GM12878 (cell line): ENCODE data around the gene INSRR. TPM values are rescaled to one million over a fixed set of nuclear protein-coding genes. Genes with fewer than 3 reads are reported as not detected.

Experiments used
- ATAC-seq: fragments of 200-7000 bp; cut with Tn5 transposase; 3 replicates; pipeline ENCODE4 v1.9.1; 2020; ENCODE audit warnings: mild to moderate bottlenecking, moderate library complexity
- BruUV-seq: library from RNA; stranded (reverse); fragments of 400-500 nt; replicated peaks from 2 replicates; lab custom pipeline; 2021; lab: Mats Ljungman, UMichigan
- CTCF ChIA-PET: fragments of 300-600 bp; sonication (Branson Sonifier 250); formaldehyde crosslinking; extraction: SDS; loops from one replicate; lab custom pipeline; 2021; ENCODE audit warnings: inconsistent platforms; lab: Yijun Ruan, JAX
- POLR2A ChIA-PET: fragments of 350-600 bp; formaldehyde crosslinking; extraction: SDS; loops from one replicate; lab custom pipeline; 2021; ENCODE audit warnings: inconsistent platforms; lab: Charles Lee
- RAD21 ChIA-PET: fragments of 300-600 bp; sonication (Branson Sonifier 250); formaldehyde crosslinking; loops from one replicate; lab custom pipeline; 2023; ENCODE audit warnings: antibody characterized with exemption; ENCODE audit not compliant: unreplicated experiment; lab: Charles Lee
- SMC1A ChIA-PET: fragments of 300-600 bp; sonication (Branson Sonifier 250); formaldehyde crosslinking; loops from one replicate; lab custom pipeline; 2023; ENCODE audit not compliant: unreplicated experiment, uncharacterized antibody; lab: Charles Lee
- DNase-seq: peaks from one replicate; pipeline ENCODE4 v3.0.0-alpha.2; 2011; ENCODE audit warnings: low read depth, low spot score
- FAIRE-seq: peaks from 3 replicates; lab custom pipeline; 2011; peaks lifted over from hg19 to GRCh38; lab: Jason Lieb, UNC
- H2AFZ ChIP-seq: 2 replicates; pipeline ENCODE4 v1.6.0; 2011; ENCODE audit warnings: low read depth, low read length, control low read depth; ENCODE audit not compliant: control insufficient read depth
- H3K27ac ChIP-seq: 2 replicates; pipeline ENCODE4 v1.5.1; 2011; ENCODE audit warnings: control low read depth; ENCODE audit not compliant: control insufficient read depth, insufficient read depth
- H3K27me3 ChIP-seq, 2 experiments: replicated peaks in 1 of 2; 2 replicates each; pipeline versions ENCODE4 v1.6.0 to v1.6.1; 2011; ENCODE audit warnings: low read length in 1 of 2; ENCODE audit not compliant: control insufficient read depth in 2 of 2, insufficient read depth in 2 of 2
- H3K36me3 ChIP-seq, 2 experiments: 2 replicates each; pipeline ENCODE4 v1.5.1; 2011; ENCODE audit warnings: low read length in 1 of 2; ENCODE audit not compliant: control insufficient read depth in 2 of 2, insufficient read depth in 2 of 2
- H3K4me1 ChIP-seq: 2 replicates; pipeline ENCODE4 v1.6.1; 2011; ENCODE audit warnings: mild to moderate bottlenecking, low read length, moderate library complexity, mixed read lengths; ENCODE audit not compliant: control insufficient read depth, insufficient read depth
- H3K4me2 ChIP-seq: 2 replicates; pipeline ENCODE4 v1.6.0; 2011; ENCODE audit warnings: control low read depth; ENCODE audit not compliant: control insufficient read depth, insufficient read depth
- H3K4me3 ChIP-seq: fragments of 200-600 bp; sonication (generic); 2 replicates; pipeline ENCODE4 v1.5.1; 2016
- H3K79me2 ChIP-seq: 2 replicates; pipeline ENCODE4 v1.6.0; 2011; ENCODE audit warnings: low read length; ENCODE audit not compliant: control insufficient read depth, insufficient read depth
- H3K9ac ChIP-seq: 2 replicates; pipeline ENCODE4 v1.8.0; 2011; ENCODE audit warnings: low read length, control low read depth, mixed read lengths; ENCODE audit not compliant: control insufficient read depth, insufficient read depth
- H3K9me3 ChIP-seq: replicated peaks from 3 replicates; pipeline ENCODE4 v1.5.1; 2011; ENCODE audit warnings: mild to moderate bottlenecking, low read length; ENCODE audit not compliant: control insufficient read depth, insufficient read depth
- H4K20me1 ChIP-seq: 2 replicates; pipeline ENCODE4 v1.6.0; 2011; ENCODE audit not compliant: control insufficient read depth, insufficient read depth
- BCL11A ChIP-seq: IDR thresholded peaks from 2 replicates; pipeline ENCODE4 v1.6.1; 2011; ENCODE audit warnings: low read depth, low read length
- EGR1 ChIP-seq, 2 experiments: IDR thresholded peaks; 1 replicate in 1 of 2; 2 replicates in 1 of 2; pipeline ENCODE4 v1.6.1; 2011 to 2012; ENCODE audit warnings: low read depth in 2 of 2, low read length in 2 of 2, borderline replicate concordance in 1 of 2, mild to moderate bottlenecking in 1 of 2, moderate library complexity in 1 of 2
- FOXM1 ChIP-seq: IDR thresholded peaks from 2 replicates; pipeline ENCODE4 v1.6.1; 2012; ENCODE audit warnings: low read depth, mild to moderate bottlenecking, inconsistent platforms, low read length, moderate library complexity
- HDGF ChIP-seq: fragments of 450-650 bp; IDR thresholded peaks from 2 replicates; pipeline ENCODE4 v1.6.1; 2016; ENCODE audit warnings: antibody characterized with exemption
- JUNB ChIP-seq: IDR thresholded peaks from 2 replicates; pipeline ENCODE4 v1.6.1; 2016; ENCODE audit warnings: antibody characterized with exemption, mild to moderate bottlenecking
- PML ChIP-seq: IDR thresholded peaks from 2 replicates; pipeline ENCODE4 v1.6.1; 2012; ENCODE audit warnings: low read length, inconsistent platforms
- SIN3A ChIP-seq: IDR thresholded peaks from 2 replicates; pipeline ENCODE4 v1.6.1; 2012; ENCODE audit warnings: low read depth, low read length, improper control_type of control experiment
- SIX5 ChIP-seq: IDR thresholded peaks from 2 replicates; pipeline ENCODE4 v1.6.1; 2011; ENCODE audit warnings: mild to moderate bottlenecking, low read depth, low read length, moderate library complexity; ENCODE audit not compliant: severe bottlenecking
- SMARCA5 ChIP-seq: fragments of 450-650 bp; IDR thresholded peaks from 2 replicates; pipeline ENCODE4 v1.6.1; 2017; ENCODE audit warnings: mild to moderate bottlenecking
- SREBF1 ChIP-seq: IDR thresholded peaks from 2 replicates; pipeline ENCODE4 v1.6.1; 2012; ENCODE audit warnings: mild to moderate bottlenecking, low read length
- TCF7 ChIP-seq: IDR thresholded peaks from 2 replicates; pipeline ENCODE4 v1.6.1; 2014; ENCODE audit warnings: antibody characterized with exemption, borderline replicate concordance
- WGBS: methylation state at CpG from one replicate; pipeline ENCODE4 v1.1.6; 2016; ENCODE audit warnings: low lambda C conversion rate; ENCODE audit not compliant: insufficient replicate concordance, insufficient coverage; ENCODE audit errors: missing lambda C conversion rate; 5-methylcytosine and 5-hydroxymethylcytosine counted together
- in situ Hi-C: fragments of 300-500 bp; cut with MboI; formaldehyde crosslinking; loops from 9 replicates; pipeline ENCODE4 v1.14.3; 2018; ENCODE audit warnings: mixed read lengths
- intact Hi-C: fragments of 100-400 bp; cut with micrococcal nuclease; formaldehyde crosslinking; loops from one replicate; pipeline ENCODE4 v1.14.2; 2022; ENCODE audit not compliant: unreplicated experiment
- polyA plus RNA-seq, 11 experiments: library from polyadenylated mRNA; depleted of rRNA in 4 of 11; unstranded in 6 of 11; stranded (reverse) in 5 of 11; fragments of >200 nt; fragmentation: Nextera tagmentation in 4 of 11; fragmentation: Illumina TruSeq in 1 of 11; extraction: Ambion mirVana in 4 of 11; extraction: Trizol in 1 of 11; gene quantifications; 1 replicate in 1 of 11; 2 replicates in 10 of 11; pipeline versions ENCODE4 v1.2.1 to v1.2.3, GENCODE V29; 2011 to 2016; ENCODE audit warnings: inconsistent platforms in 2 of 11, missing spikeins in 2 of 11, low read depth in 1 of 11
- total RNA-seq, 4 experiments: library from RNA; depleted of rRNA in 3 of 4; stranded (reverse); fragments of >200 nt in 3 of 4; fragmentation: Illumina TruSeq in 1 of 4; extraction: Trizol in 1 of 4; gene quantifications; 2 replicates each; pipeline versions ENCODE4 v1.2.1 to v1.2.3, GENCODE V29; 2013 to 2021
- TF ChIP-seq, protein P1 (sequence below): fragments of 450-650 bp; IDR thresholded peaks from 2 replicates; pipeline ENCODE4 v1.6.1; 2016; ENCODE audit warnings: mild to moderate bottlenecking, moderate library complexity, borderline replicate concordance
- TF ChIP-seq, protein P2 (sequence below): fragments of 450-650 bp; formaldehyde crosslinking; IDR thresholded peaks from 2 replicates; pipeline ENCODE4 v1.4.0; 2020; ENCODE audit warnings: mild to moderate bottlenecking, moderate library complexity
- TF ChIP-seq, protein P3 (sequence below): fragments of 150-350 bp; IDR thresholded peaks from 2 replicates; pipeline ENCODE4 v1.6.1; 2014; ENCODE audit warnings: mild to moderate bottlenecking, low read depth, low read length

The INSRR gene
- total and polyA plus RNA-seq, 10 of the 15 experiments (the other 5 are each of a cell fraction or from before 2014, with no cell fraction given): 0.01 TPM; not detected in 9

DNA sequence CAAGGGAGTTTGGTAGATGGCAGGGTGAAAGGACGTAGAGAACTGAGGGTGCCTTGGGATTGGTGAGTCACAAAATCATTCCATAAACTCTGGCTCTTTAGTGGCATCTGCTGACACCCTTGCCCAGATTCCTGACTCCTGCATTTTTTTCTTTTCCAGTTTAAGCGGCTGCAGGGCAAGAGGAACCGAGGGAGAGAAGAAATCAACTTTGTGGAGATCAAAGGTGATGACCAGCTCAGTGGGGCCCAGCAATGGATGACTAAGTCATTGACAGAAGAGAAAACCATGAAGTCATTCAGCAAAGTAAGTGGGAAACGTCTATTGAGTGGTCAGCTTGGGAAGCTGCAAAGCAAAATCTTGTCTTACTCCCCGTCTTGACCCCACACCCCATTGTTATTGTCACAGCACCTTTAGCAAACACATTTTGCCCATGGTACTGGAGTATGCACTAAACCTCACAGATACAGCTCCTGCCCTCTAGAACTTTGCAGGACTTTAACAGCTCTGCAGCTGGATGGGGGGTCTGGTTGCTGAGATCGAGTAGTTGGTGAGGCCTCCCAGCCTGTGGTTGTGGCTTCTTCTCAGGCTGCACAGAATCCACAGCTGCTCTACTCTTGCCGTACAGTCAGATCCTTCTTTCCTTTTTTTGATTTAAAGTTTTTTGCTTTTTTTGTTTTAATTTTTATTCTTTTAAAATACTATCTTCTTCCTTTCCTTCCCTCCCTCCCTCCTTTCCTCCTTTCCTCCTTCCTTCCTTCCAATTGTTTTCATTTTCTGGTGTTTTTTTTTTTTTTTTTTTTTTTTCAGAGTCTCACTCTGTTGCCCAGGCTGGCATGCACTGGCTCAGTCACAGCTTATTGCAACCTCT lies 64.2 kb downstream of the INSRR start:
- WGBS: 57% methylated on average over 7 of the region's 7 CpGs
- TF ChIP-seq, protein P1, sequence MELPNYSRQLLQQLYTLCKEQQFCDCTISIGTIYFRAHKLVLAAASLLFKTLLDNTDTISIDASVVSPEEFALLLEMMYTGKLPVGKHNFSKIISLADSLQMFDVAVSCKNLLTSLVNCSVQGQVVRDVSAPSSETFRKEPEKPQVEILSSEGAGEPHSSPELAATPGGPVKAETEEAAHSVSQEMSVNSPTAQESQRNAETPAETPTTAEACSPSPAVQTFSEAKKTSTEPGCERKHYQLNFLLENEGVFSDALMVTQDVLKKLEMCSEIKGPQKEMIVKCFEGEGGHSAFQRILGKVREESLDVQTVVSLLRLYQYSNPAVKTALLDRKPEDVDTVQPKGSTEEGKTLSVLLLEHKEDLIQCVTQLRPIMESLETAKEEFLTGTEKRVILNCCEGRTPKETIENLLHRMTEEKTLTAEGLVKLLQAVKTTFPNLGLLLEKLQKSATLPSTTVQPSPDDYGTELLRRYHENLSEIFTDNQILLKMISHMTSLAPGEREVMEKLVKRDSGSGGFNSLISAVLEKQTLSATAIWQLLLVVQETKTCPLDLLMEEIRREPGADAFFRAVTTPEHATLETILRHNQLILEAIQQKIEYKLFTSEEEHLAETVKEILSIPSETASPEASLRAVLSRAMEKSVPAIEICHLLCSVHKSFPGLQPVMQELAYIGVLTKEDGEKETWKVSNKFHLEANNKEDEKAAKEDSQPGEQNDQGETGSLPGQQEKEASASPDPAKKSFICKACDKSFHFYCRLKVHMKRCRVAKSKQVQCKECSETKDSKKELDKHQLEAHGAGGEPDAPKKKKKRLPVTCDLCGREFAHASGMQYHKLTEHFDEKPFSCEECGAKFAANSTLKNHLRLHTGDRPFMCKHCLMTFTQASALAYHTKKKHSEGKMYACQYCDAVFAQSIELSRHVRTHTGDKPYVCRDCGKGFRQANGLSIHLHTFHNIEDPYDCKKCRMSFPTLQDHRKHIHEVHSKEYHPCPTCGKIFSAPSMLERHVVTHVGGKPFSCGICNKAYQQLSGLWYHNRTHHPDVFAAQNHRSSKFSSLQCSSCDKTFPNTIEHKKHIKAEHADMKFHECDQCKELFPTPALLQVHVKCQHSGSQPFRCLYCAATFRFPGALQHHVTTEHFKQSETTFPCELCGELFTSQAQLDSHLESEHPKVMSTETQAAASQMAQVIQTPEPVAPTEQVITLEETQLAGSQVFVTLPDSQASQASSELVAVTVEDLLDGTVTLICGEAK: no peak
- TF ChIP-seq TCF7 (no peak), SREBF1 (no peak), PML (no peak), SIN3A (no peak), BCL11A (no peak), HDGF (no peak), EGR1 (IDR thresholded peaks at IDR 0.05; ENCODE audit: borderline replicate concordance in 1 of 2, low read depth in 2 of 2, low read length in 2 of 2) (no peak), JUNB (no peak), FOXM1 (no peak), SMARCA5 (no peak), SIX5 (no peak)
- TF ChIP-seq, protein P2, sequence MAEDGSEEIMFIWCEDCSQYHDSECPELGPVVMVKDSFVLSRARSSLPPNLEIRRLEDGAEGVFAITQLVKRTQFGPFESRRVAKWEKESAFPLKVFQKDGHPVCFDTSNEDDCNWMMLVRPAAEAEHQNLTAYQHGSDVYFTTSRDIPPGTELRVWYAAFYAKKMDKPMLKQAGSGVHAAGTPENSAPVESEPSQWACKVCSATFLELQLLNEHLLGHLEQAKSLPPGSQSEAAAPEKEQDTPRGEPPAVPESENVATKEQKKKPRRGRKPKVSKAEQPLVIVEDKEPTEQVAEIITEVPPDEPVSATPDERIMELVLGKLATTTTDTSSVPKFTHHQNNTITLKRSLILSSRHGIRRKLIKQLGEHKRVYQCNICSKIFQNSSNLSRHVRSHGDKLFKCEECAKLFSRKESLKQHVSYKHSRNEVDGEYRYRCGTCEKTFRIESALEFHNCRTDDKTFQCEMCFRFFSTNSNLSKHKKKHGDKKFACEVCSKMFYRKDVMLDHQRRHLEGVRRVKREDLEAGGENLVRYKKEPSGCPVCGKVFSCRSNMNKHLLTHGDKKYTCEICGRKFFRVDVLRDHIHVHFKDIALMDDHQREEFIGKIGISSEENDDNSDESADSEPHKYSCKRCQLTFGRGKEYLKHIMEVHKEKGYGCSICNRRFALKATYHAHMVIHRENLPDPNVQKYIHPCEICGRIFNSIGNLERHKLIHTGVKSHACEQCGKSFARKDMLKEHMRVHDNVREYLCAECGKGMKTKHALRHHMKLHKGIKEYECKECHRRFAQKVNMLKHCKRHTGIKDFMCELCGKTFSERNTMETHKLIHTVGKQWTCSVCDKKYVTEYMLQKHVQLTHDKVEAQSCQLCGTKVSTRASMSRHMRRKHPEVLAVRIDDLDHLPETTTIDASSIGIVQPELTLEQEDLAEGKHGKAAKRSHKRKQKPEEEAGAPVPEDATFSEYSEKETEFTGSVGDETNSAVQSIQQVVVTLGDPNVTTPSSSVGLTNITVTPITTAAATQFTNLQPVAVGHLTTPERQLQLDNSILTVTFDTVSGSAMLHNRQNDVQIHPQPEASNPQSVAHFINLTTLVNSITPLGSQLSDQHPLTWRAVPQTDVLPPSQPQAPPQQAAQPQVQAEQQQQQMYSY (CRISPR knock-in tag): no peak
- TF ChIP-seq, protein P3, sequence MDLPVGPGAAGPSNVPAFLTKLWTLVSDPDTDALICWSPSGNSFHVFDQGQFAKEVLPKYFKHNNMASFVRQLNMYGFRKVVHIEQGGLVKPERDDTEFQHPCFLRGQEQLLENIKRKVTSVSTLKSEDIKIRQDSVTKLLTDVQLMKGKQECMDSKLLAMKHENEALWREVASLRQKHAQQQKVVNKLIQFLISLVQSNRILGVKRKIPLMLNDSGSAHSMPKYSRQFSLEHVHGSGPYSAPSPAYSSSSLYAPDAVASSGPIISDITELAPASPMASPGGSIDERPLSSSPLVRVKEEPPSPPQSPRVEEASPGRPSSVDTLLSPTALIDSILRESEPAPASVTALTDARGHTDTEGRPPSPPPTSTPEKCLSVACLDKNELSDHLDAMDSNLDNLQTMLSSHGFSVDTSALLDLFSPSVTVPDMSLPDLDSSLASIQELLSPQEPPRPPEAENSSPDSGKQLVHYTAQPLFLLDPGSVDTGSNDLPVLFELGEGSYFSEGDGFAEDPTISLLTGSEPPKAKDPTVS: no peak
- Histone ChIP-seq H3K79me2 (no peaks in the 10 kb centered on the region), H3K9ac (no peak overlapping the region), H3K27ac (no peak overlapping the region), H3K9me3 (no peaks in the 10 kb centered on the region), H2AFZ (no peak overlapping the region), H4K20me1 (no peaks in the 10 kb centered on the region), H3K4me2 (no peak overlapping the region), H3K4me3 (no peak overlapping the region), H3K27me3 (no peaks in the 10 kb centered on the region), H3K36me3 (peaks cover 37 to 53% of the 10 kb centered on the region in 2 experiments), H3K4me1 (peaks cover 17% of the 10 kb centered on the region)
- DNase-seq (no peak), ATAC-seq (no peak), FAIRE-seq (no peak)
- ChIA-PET SMC1A (interaction anchor here (0.7 to 5.7 kb wide), 9 partner anchors 11 to 95 kb away, joined by 3 to 60 read pairs (median 3); partner anchors contain the start of genes INSRR, ISG20L2, METTL25B and NTRK1), POLR2A (interaction anchor here (0.7 kb wide), 2 partner anchors 68 to 591 kb away, joined by 4 to 5 read pairs; no protein-coding TSS in a partner anchor), RAD21 (interaction anchor here (6.1 to 11.9 kb wide), 2 partner anchors 66 to 67 kb away, joined by 42 to 115 read pairs; partner anchors contain the start of genes INSRR, ISG20L2, METTL25B and NTRK1), CTCF (interaction anchor here (0.7 to 13.1 kb wide), 13 partner anchors 10 to 278 kb away, joined by 3 to 206 read pairs (median 8); partner anchors contain the start of genes INSRR, ISG20L2, METTL25B and NTRK1)
- in situ Hi-C loops (no loop called here), intact Hi-C loops (loop anchor here (5.0 kb wide), 1 partner anchor 43 kb away; no protein-coding TSS in a partner anchor)
- BruUV-seq: no TSS peak
